HuH-7.5 (cell line): ENCODE data around the gene RAC2.
"Not testable (repeated sequence)": the region's sequence is repeated elsewhere in the genome, so short reads cannot be mapped to it uniquely, and the experiment has no call there.

Experiments used
- DNase-seq: peaks from one replicate; pipeline ENCODE4 v3.0.0; 2011; ENCODE audit warnings: low spot score

Gene RAC2

GRCh38 chr22:37255558-37256006, 11.5 kb upstream of the RAC2 start:
- DNase-seq: no peak

GRCh38 chr22:37254867-37255233, 10.8 kb upstream of the RAC2 start:
- DNase-seq: no peak

GRCh38 chr22:37254209-37254866, 10.3 kb upstream of the RAC2 start:
- no peak for DNase-seq

GRCh38 chr22:37253126-37253660, 9.1 kb upstream of the RAC2 start:
- DNase-seq: no peak

GRCh38 chr22:37251836-37252235, 7.8 kb upstream of the RAC2 start:
- not testable (repeated sequence) for DNase-seq

GRCh38 chr22:37249986-37250385, 5.9 kb upstream of the RAC2 start:
- DNase-seq: no peak

GRCh38 chr22:37248251-37248650, 4.2 kb upstream of the RAC2 start:
- no peak for DNase-seq

- no peak for DNase-seq
Observed at GRCh38 chr22:37245740-37246139, 1.7 kb upstream of the RAC2 start.

GRCh38 chr22:37244922-37245722, 1.1 kb upstream of the RAC2 start:
- DNase-seq: no peak

- no peak for DNase-seq
Observed at GRCh38 chr22:37243402-37244113, 511 bp downstream of the RAC2 start.

- no peak for DNase-seq
Observed at GRCh38 chr22:37242395-37242918, 1.6 kb downstream of the RAC2 start.

- DNase-seq: no peak
Observed at GRCh38 chr22:37241351-37242142, 2.5 kb downstream of the RAC2 start.

GRCh38 chr22:37240941-37241320, 3.1 kb downstream of the RAC2 start:
- no peak for DNase-seq

- no peak for DNase-seq
Observed at GRCh38 chr22:37240240-37240940, 3.7 kb downstream of the RAC2 start.

- no peak for DNase-seq
Observed at GRCh38 chr22:37239336-37240239, 4.5 kb downstream of the RAC2 start.

- DNase-seq: no peak
Observed at GRCh38 chr22:37237371-37238268, 6.4 kb downstream of the RAC2 start.

GRCh38 chr22:37235897-37236607, 8.0 kb downstream of the RAC2 start:
- DNase-seq: no peak
